HepG2 (cell line): ENCODE results near the gene CHD2. TPM values are rescaled to one million over a fixed set of nuclear protein-coding genes. Genes with fewer than 3 reads are reported as not detected.
A peak's percentile ranks its signal among the peaks of the same experiment; 100 is the strongest.

Source experiments
- IRX3 ChIP-seq: sonication (generic); formaldehyde crosslinking; IDR thresholded peaks from 2 replicates; pipeline ENCODE4 v1.8.1; 2023; ENCODE audit warnings: mild to moderate bottlenecking, low read depth, missing genetic modification reagents, borderline replicate concordance
- MAFK ChIP-seq, 2 experiments: IDR thresholded peaks in 1 of 2; conservative IDR thresholded peaks in 1 of 2; 2 replicates each; pipeline ENCODE4 v1.6.1; 2011; ENCODE audit warnings: improper control_type of control experiment in 2 of 2, low read length in 2 of 2
- NCOA1 ChIP-seq: sonication (generic); formaldehyde crosslinking; IDR thresholded peaks from 2 replicates; pipeline ENCODE4 v1.9.0; 2021; ENCODE audit warnings: missing genetic modification reagents
- NFYC ChIP-seq: IDR thresholded peaks from 2 replicates; pipeline ENCODE4 v1.6.1; 2016; ENCODE audit warnings: missing genetic modification reagents, missing compliant biosample characterization
- PPARG ChIP-seq: conservative IDR thresholded peaks from 2 replicates; pipeline ENCODE4 v1.6.1; 2016; ENCODE audit warnings: missing biosample characterization, missing genetic modification reagents
- SRSF9 ChIP-seq: fragments of 200-400 bp; formaldehyde crosslinking; IDR thresholded peaks from 2 replicates; pipeline ENCODE4 v1.6.1; 2018; ENCODE audit warnings: borderline replicate concordance, mild to moderate bottlenecking, low read depth, low read length; ENCODE audit not compliant: insufficient read depth, poor library complexity, severe bottlenecking
- SYNCRIP ChIP-seq: fragments of 200-400 bp; formaldehyde crosslinking; IDR thresholded peaks from 2 replicates; pipeline ENCODE4 v1.6.1; 2018; ENCODE audit warnings: mild to moderate bottlenecking, low read depth, low read length; ENCODE audit not compliant: insufficient read depth
- TEAD2 ChIP-seq: sonication (generic); formaldehyde crosslinking; IDR thresholded peaks from 2 replicates; pipeline ENCODE4 v1.9.0; 2021; ENCODE audit warnings: missing genetic modification reagents
- ZFAT ChIP-seq: sonication (generic); formaldehyde crosslinking; conservative IDR thresholded peaks from 2 replicates; pipeline ENCODE4 v1.8.1; 2023; ENCODE audit warnings: missing genetic modification reagents, inconsistent platforms
- ZFX ChIP-seq: sonication (generic); formaldehyde crosslinking; IDR thresholded peaks from 2 replicates; pipeline ENCODE4 v1.4.0; 2020; ENCODE audit warnings: mild to moderate bottlenecking, low read depth, missing genetic modification reagents, moderate library complexity
- ZMYM3 ChIP-seq: sonication (generic); formaldehyde crosslinking; IDR thresholded peaks from 2 replicates; pipeline ENCODE4 v1.5.1; 2020; ENCODE audit warnings: mild to moderate bottlenecking, missing genetic modification reagents
- ZNF136 ChIP-seq: sonication (generic); formaldehyde crosslinking; IDR thresholded peaks from 2 replicates; pipeline ENCODE4 v1.8.1; 2022; ENCODE audit warnings: low read depth, mild to moderate bottlenecking, moderate library complexity, missing genetic modification reagents
- ZNF205 ChIP-seq: IDR thresholded peaks from 2 replicates; pipeline ENCODE4 v1.6.1; 2018; ENCODE audit warnings: missing biosample characterization, missing genetic modification reagents
- ZNF563 ChIP-seq: sonication (generic); formaldehyde crosslinking; IDR thresholded peaks from 2 replicates; pipeline ENCODE4 v1.8.0; 2022; ENCODE audit warnings: mild to moderate bottlenecking, moderate library complexity, missing genetic modification reagents
- polyA plus RNA-seq, 8 experiments: library from polyadenylated mRNA; depleted of rRNA in 3 of 8; stranded (reverse) in 7 of 8; unstranded in 1 of 8; fragments of >200 nt; fragmentation: Illumina TruSeq in 4 of 8; extraction: Trizol in 4 of 8; gene quantifications; 2 replicates each; pipeline versions ENCODE4 v1.2.1 to v1.2.3, GENCODE V29; 2011 to 2016; ENCODE audit warnings: low read depth in 4 of 8, missing spikeins in 1 of 8, mixed read lengths in 1 of 8; ENCODE audit not compliant: insufficient read depth in 1 of 8
- total RNA-seq, 5 experiments: library from RNA; depleted of rRNA; stranded (reverse); fragments of >200 nt; fragmentation: Illumina TruSeq; extraction: Trizol; gene quantifications; 2 replicates each; pipeline ENCODE4 v1.2.3, GENCODE V29; 2016; ENCODE audit warnings: low read depth in 1 of 5
- TF ChIP-seq, protein P1 (sequence below): sonication (generic); formaldehyde crosslinking; IDR thresholded peaks from 2 replicates; pipeline ENCODE4 v1.9.0; 2021; ENCODE audit warnings: missing genetic modification reagents, borderline replicate concordance
- TF ChIP-seq, protein P2 (sequence below): IDR thresholded peaks from 2 replicates; pipeline ENCODE4 v1.6.1; 2016; ENCODE audit warnings: low read depth, control low read depth
- TF ChIP-seq, protein P3 (sequence below): sonication (generic); formaldehyde crosslinking; IDR thresholded peaks from 2 replicates; pipeline ENCODE4 v1.4.0; 2020; ENCODE audit warnings: missing genetic modification reagents, low read depth, mild to moderate bottlenecking, borderline replicate concordance
- TF ChIP-seq, protein P4 (sequence below): IDR thresholded peaks from 2 replicates; pipeline ENCODE4 v1.6.1; 2012; ENCODE audit warnings: low read depth, low read length, improper control_type of control experiment

The CHD2 gene
- total and polyA plus RNA-seq, 2 of the 13 experiments (the other 11 are each of a cell fraction or from before 2014, with no cell fraction given), result 54.0 to 54.1 TPM

DNA sequence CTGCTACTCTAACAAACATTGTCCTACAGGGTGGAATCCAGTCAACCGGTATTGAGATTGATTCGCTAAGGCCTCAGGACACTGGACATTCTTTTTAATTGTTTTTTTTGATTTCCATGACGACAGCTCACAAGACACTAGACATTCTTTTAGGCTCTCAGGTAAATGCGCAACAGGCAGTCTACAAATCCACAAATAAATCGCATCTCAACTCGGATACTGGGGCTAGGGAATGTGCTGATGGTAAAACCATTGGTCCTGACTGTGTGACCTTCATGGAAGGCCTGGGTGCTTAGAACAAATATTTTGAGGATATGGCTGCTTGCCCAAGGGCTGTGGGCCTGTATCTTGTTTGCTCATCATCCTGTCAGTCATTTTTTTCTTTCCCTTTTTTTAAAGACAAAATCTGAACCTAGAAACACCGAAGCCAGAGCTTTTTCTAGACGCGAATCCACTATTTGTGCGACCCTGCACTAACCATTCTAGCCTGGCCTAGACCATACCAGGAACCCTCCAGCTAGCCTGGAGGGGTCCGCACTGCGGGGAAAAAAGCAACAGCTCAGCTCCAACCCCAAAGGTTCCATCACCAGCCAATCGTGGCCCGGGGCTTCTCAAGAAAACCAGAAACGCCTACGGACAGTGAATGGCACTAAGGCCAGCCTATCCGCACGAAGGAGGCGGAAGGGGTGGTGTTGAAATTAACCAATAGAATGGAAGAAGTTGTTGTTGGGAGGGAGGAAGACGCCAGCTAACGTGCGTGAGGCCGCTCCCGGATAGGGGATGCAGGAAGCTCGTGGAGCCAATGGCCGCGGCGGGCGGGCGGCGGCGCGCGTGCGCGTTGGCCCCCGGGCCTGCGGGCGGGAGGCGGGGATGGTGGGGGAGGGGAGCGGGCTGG lies 18.1 kb upstream of the CHD2 start (continued):
- TF ChIP-seq ZMYM3 (CRISPR knock-in tag), result no peak
- no peak for TF ChIP-seq NCOA1
- TF ChIP-seq SYNCRIP, result no peak
- TF ChIP-seq IRX3 (CRISPR knock-in tag), result no peak
- TF ChIP-seq, protein P1, sequence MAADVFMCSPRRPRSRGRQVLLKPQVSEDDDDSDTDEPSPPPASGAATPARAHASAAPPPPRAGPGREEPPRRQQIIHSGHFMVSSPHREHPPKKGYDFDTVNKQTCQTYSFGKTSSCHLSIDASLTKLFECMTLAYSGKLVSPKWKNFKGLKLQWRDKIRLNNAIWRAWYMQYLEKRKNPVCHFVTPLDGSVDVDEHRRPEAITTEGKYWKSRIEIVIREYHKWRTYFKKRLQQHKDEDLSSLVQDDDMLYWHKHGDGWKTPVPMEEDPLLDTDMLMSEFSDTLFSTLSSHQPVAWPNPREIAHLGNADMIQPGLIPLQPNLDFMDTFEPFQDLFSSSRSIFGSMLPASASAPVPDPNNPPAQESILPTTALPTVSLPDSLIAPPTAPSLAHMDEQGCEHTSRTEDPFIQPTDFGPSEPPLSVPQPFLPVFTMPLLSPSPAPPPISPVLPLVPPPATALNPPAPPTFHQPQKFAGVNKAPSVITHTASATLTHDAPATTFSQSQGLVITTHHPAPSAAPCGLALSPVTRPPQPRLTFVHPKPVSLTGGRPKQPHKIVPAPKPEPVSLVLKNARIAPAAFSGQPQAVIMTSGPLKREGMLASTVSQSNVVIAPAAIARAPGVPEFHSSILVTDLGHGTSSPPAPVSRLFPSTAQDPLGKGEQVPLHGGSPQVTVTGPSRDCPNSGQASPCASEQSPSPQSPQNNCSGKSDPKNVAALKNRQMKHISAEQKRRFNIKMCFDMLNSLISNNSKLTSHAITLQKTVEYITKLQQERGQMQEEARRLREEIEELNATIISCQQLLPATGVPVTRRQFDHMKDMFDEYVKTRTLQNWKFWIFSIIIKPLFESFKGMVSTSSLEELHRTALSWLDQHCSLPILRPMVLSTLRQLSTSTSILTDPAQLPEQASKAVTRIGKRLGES (CRISPR knock-in tag), result no peak
- peak; percentile 96 for TF ChIP-seq NFYC (CRISPR knock-in tag)
- TF ChIP-seq, protein P2, sequence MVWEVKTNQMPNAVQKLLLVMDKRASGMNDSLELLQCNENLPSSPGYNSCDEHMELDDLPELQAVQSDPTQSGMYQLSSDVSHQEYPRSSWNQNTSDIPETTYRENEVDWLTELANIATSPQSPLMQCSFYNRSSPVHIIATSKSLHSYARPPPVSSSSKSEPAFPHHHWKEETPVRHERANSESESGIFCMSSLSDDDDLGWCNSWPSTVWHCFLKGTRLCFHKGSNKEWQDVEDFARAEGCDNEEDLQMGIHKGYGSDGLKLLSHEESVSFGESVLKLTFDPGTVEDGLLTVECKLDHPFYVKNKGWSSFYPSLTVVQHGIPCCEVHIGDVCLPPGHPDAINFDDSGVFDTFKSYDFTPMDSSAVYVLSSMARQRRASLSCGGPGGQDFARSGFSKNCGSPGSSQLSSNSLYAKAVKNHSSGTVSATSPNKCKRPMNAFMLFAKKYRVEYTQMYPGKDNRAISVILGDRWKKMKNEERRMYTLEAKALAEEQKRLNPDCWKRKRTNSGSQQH, result peak; percentile 78; the same call in 1 of the 2 replicates
- TF ChIP-seq ZNF563 (CRISPR knock-in tag), result no peak
- peak; percentile 93 for TF ChIP-seq ZFAT (CRISPR knock-in tag)
- no peak for TF ChIP-seq TEAD2 (CRISPR knock-in tag)
- TF ChIP-seq, protein P3, sequence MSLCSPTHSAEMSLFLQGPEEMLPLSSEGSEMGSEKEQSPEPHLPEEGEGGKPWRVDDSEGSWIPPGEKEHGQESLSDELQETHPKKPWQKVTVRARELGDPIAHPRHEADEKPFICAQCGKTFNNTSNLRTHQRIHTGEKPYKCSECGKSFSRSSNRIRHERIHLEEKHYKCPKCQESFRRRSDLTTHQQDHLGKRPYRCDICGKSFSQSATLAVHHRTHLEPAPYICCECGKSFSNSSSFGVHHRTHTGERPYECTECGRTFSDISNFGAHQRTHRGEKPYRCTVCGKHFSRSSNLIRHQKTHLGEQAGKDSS (CRISPR knock-in tag), result 0 out of 2 replicates have a peak, but pooled peaks have one; percentile 21
- TF ChIP-seq PPARG (CRISPR knock-in tag), result peak; percentile 6; the same call in 1 of the 2 replicates
- TF ChIP-seq ZNF205, result no peak
- no peak for TF ChIP-seq SRSF9
- TF ChIP-seq ZNF136, result peak; percentile 91; the same call in 1 of the 2 replicates
- no peak for TF ChIP-seq MAFK (conservative IDR thresholded peaks at IDR 0.05 in 1 of 2, IDR thresholded peaks at IDR 0.05 in 1 of 2; ENCODE audit: low read length in 2 of 2)
- peak; percentile 93 for TF ChIP-seq ZFX (CRISPR knock-in tag)
- TF ChIP-seq, protein P4, sequence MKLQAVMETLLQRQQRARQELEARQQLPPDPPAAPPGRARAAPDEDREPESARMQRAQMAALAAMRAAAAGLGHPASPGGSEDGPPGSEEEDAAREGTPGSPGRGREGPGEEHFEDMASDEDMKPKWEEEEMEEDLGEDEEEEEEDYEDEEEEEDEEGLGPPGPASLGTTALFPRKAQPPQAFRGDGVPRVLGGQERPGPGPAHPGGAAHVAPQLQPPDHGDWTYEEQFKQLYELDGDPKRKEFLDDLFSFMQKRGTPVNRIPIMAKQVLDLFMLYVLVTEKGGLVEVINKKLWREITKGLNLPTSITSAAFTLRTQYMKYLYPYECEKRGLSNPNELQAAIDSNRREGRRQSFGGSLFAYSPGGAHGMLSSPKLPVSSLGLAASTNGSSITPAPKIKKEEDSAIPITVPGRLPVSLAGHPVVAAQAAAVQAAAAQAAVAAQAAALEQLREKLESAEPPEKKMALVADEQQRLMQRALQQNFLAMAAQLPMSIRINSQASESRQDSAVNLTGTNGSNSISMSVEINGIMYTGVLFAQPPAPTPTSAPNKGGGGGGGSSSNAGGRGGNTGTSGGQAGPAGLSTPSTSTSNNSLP, result no peak
